Ovary (tissue), 9 donors: Measurements from ENCODE around the gene PRR13. TPM values are rescaled to one million over a fixed set of nuclear protein-coding genes. Genes with fewer than 3 reads are reported as not detected.
"Not testable (repeated sequence)": the region's sequence is repeated elsewhere in the genome, so short reads cannot be mapped to it uniquely, and the experiment has no call there.

Experiments used
- DNase-seq, 5 donors: peaks; one replicate each; pipeline ENCODE4 v3.0.0-alpha.2; 2019 to 2020
- H3K27ac ChIP-seq, 2 donors: fragments of 200-600 bp; one replicate each; pipeline versions ENCODE4 v1.5.1 to v1.8.0; 2019 to 2022
- H3K27me3 ChIP-seq: fragments of 200-600 bp; one replicate; pipeline ENCODE4 v1.8.0; 2022
- H3K36me3 ChIP-seq: fragments of 200-600 bp; sonication (generic); one replicate; pipeline ENCODE4 v1.5.1; 2019
- H3K4me1 ChIP-seq: one replicate; pipeline ENCODE4 v1.8.1; 2013; ENCODE audit warnings: mild to moderate bottlenecking, moderate library complexity; ENCODE audit not compliant: insufficient read depth
- H3K4me3 ChIP-seq: fragments of 200-600 bp; sonication (generic); one replicate; pipeline ENCODE4 v1.5.1; 2017
- H3K9me3 ChIP-seq, 2 donors: fragments of 200-600 bp in 1 of 2; sonication (generic) in 1 of 2; one replicate each; pipeline versions ENCODE4 v1.5.1 to v1.8.1; 2013 to 2019; ENCODE audit warnings: mild to moderate bottlenecking in 1 of 2, moderate library complexity in 1 of 2
- EP300 ChIP-seq: sonication (generic); formaldehyde crosslinking; IDR thresholded peaks from one replicate; pipeline ENCODE4 v1.6.1; 2017; ENCODE audit warnings: antibody characterized with exemption
- POLR2A ChIP-seq: fragments of 450-650 bp; IDR thresholded peaks from one replicate; pipeline ENCODE4 v1.6.1; 2017; ENCODE audit warnings: antibody characterized with exemption, mild to moderate bottlenecking, moderate library complexity
- WGBS, 3 donors: extraction: QIAGEN DNeasy Blood & Tissue Kit in 1 of 3; methylation state at CpG; one replicate each; pipeline versions ENCODE4 v1.1.5 to v1.1.7; 2013 to 2017; 5-methylcytosine and 5-hydroxymethylcytosine counted together
- intact Hi-C, 4 donors: fragments of 100-400 bp; cut with DNase I; formaldehyde crosslinking; loops; one replicate each; pipeline versions ENCODE4 v1.11.0 to v1.15.1; 2022 to 2023
- polyA plus RNA-seq, 2 donors: library from polyadenylated mRNA; stranded (reverse); fragments of 200-250 nt in 1 of 2; fragments of 350-450 nt in 1 of 2; fragmentation: Illumina TruSeq in 1 of 2; extraction: RNeasy Lipid Tissue Mini Kit (QIAGEN cat#74804) in 1 of 2; gene quantifications; one replicate each; pipeline ENCODE4 v1.2.3, GENCODE V29; 2013 to 2014
- total RNA-seq, 7 donors: library from RNA; depleted of rRNA in 2 of 7; stranded (reverse); fragments of >200 nt in 2 of 7; fragmentation: NEBNext Ultra II Directional in 3 of 7; extraction: Animal tissue kit (Norgen Biotek cat#: 25700) in 3 of 7; gene quantifications; one replicate each; pipeline versions ENCODE4 v1.1.0 to v1.2.4, GENCODE V29; 2016 to 2023
- TF ChIP-seq, protein P1 (sequence below), 3 donors: fragments of 450-650 bp in 2 of 3; fragments of 200-600 bp in 1 of 3; IDR thresholded peaks; one replicate each; pipeline versions ENCODE4 v1.5.1 to v1.8.0; 2016 to 2022; ENCODE audit warnings: antibody characterized with exemption in 3 of 3, mild to moderate bottlenecking in 1 of 3
- donor health status: DM: no; HTN: no; CAD: no; lungs with moderate emphysema.
- donor health status: DM: no; HTN: no; CAD: no.
- donor health status: Bipolar disorder and iron deficiency.
- donor health status: DM: yes; HTN: yes; CAD: no.
- donor health status: DM: no; HTN: no; CAD: no.
- donor health status: DM: yes; HTN: yes; CAD: no.

Gene PRR13
- total and polyA plus RNA-seq, 9 donors = 46.1 to 320 (median 118) TPM

GRCh38 chr12:53480491-53481442 lies 39.2 kb downstream of the PRR13 start:
- TF ChIP-seq, protein P1, sequence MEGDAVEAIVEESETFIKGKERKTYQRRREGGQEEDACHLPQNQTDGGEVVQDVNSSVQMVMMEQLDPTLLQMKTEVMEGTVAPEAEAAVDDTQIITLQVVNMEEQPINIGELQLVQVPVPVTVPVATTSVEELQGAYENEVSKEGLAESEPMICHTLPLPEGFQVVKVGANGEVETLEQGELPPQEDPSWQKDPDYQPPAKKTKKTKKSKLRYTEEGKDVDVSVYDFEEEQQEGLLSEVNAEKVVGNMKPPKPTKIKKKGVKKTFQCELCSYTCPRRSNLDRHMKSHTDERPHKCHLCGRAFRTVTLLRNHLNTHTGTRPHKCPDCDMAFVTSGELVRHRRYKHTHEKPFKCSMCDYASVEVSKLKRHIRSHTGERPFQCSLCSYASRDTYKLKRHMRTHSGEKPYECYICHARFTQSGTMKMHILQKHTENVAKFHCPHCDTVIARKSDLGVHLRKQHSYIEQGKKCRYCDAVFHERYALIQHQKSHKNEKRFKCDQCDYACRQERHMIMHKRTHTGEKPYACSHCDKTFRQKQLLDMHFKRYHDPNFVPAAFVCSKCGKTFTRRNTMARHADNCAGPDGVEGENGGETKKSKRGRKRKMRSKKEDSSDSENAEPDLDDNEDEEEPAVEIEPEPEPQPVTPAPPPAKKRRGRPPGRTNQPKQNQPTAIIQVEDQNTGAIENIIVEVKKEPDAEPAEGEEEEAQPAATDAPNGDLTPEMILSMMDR (IDR thresholded peaks at IDR 0.05) = no peak
- TF ChIP-seq POLR2A (no peak), EP300 (no peak)
- H3K4me3 ChIP-seq = no peak overlapping the region
- 38 to 51% (median 49%) methylated on average over 12 of the region's 12 CpGs for WGBS, 3 donors
- intact Hi-C loops = no loop called here
- no peaks in the 10 kb centered on the region for H3K36me3 ChIP-seq
- H3K9me3 ChIP-seq = no peaks in the 10 kb centered on the region
- H3K4me1 ChIP-seq = peaks cover 2% of the 10 kb centered on the region
- no peak for DNase-seq
- H3K27me3 ChIP-seq = no peaks in the 10 kb centered on the region
- no peak overlapping the region for H3K27ac ChIP-seq

DNA sequence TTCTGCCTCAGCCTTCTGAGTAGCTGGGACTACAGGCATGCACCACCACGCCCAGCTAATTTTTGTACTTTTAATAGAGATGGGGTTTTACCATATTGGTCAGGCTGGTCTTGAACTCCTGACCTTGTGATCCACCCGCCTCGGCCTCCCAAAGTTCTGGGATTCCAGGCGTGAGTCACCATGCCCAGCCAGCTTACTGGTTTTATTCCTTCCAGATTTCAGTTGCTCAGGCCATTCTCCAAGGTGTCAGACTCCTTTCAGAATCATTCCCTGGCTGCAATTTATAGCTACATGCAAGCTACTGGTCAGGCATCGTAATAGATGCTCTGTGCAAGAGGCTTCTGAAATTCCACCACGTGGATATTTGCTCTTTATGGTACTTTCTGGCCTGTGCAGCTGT lies 39.9 kb downstream of the PRR13 start:
- H3K27me3 ChIP-seq, H3K27ac ChIP-seq, H3K36me3 ChIP-seq, H3K4me3 ChIP-seq, intact Hi-C loops, H3K4me1 ChIP-seq, H3K9me3 ChIP-seq: not testable (repeated sequence)
- 14 to 21% (median 18%) methylated on average over 6 of the region's 6 CpGs for WGBS, 3 donors
- peak in 2 of 5 donors; percentile 38 to 62 for DNase-seq

DNA sequence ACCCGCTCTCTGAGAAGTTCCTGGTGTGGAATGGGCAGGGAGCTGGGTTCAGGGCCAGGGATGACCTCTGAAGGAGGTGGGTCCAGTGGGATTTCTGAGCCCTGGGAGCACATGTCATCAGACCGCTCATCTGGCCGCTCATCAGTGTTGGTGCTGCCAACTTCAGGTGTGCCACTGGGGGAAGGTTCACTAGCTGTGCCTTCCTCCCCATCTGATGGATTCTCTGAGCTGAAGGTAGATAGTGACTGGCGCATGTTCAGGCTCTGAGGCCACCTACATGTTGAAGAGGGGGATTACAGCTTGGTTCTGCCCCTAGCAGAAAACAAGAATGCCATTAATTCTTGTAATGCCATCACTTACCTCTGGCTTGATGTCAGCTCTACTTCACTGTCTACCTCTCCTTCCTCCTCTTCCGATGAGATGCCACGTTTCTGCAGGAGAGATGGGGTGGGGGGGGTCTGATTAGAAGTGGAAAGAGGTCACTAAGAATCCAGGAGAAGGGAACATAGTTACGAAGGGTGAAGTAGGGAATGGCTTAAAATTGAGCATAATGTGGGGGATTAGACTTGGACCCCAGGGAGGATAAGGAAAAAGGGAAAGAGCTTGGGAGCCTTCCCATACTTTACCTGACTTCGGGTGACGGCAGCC lies 40.5 kb downstream of the PRR13 start:
- 56 to 69% (median 68%) methylated on average over 9 of the region's 9 CpGs for WGBS, 3 donors
- intact Hi-C loops = no loop called here
- peaks cover 2% of the 10 kb centered on the region for H3K4me1 ChIP-seq
- H3K9me3 ChIP-seq = no peaks in the 10 kb centered on the region
- no peak overlapping the region for H3K27ac ChIP-seq
- H3K27me3 ChIP-seq = no peaks in the 10 kb centered on the region
- TF ChIP-seq, protein P1 (IDR thresholded peaks at IDR 0.05) = no peak
- TF ChIP-seq EP300 = no peak
- TF ChIP-seq POLR2A = no peak
- no peak overlapping the region for H3K4me3 ChIP-seq
- no peaks in the 10 kb centered on the region for H3K36me3 ChIP-seq
- DNase-seq = peak in 1 of 5 donors; percentile 17

GRCh38 chr12:53482626-53483168 lies 41.2 kb downstream of the PRR13 start:
- Histone ChIP-seq H3K4me1 (peaks cover 2% of the 10 kb centered on the region), H3K9me3 (no peaks in the 10 kb centered on the region), H3K4me3 (no peak overlapping the region), H3K27me3 (no peaks in the 10 kb centered on the region), H3K36me3 (no peaks in the 10 kb centered on the region), H3K27ac (no peak overlapping the region)
- intact Hi-C loops = no loop called here
- TF ChIP-seq EP300 (no peak), POLR2A (no peak)
- TF ChIP-seq, protein P1 (IDR thresholded peaks at IDR 0.05) = no peak
- WGBS, 3 donors = 66 to 73% (median 68%) methylated on average over 10 to 18 of the region's 18 CpGs
- DNase-seq = peak in 2 of 5 donors; percentile 37 to 39
